Panc1 (cell line): ENCODE data around the gene OSBPL8. TPM values are rescaled to one million over a fixed set of nuclear protein-coding genes. Genes with fewer than 3 reads are reported as not detected.
A peak's percentile ranks its signal among the peaks of the same experiment; 100 is the strongest.
"Not testable (repeated sequence)": the region's sequence is repeated elsewhere in the genome, so short reads cannot be mapped to it uniquely, and the experiment has no call there.

Experiments
- ATAC-seq: fragments of 200-7000 bp; cut with Tn5 transposase; 2 replicates; pipeline ENCODE4 v1.9.1; 2020; ENCODE audit warnings: mild to moderate bottlenecking, moderate library complexity
- BruUV-seq: library from RNA; stranded (reverse); fragments of 400-500 nt; replicated peaks from 2 replicates; lab custom pipeline; 2021; lab: Mats Ljungman, UMichigan
- CTCF ChIA-PET: fragments of 300-600 bp; sonication (Branson Sonifier 250); formaldehyde crosslinking; loops from one replicate; lab custom pipeline; 2022; ENCODE audit warnings: antibody characterized with exemption; lab: Charles Lee
- POLR2A ChIA-PET: fragments of 300-600 bp; sonication (Branson Sonifier 250); formaldehyde crosslinking; loops from one replicate; lab custom pipeline; 2022; ENCODE audit warnings: antibody characterized with exemption; lab: Charles Lee
- DNase-seq: peaks from one replicate; pipeline ENCODE4 v3.0.0-alpha.2; 2010; ENCODE audit warnings: low read depth, low spot score
- H3K27ac ChIP-seq: 2 replicates; pipeline ENCODE4 v1.5.1; 2011; ENCODE audit warnings: mild to moderate bottlenecking, low read length, inconsistent platforms
- H3K27me3 ChIP-seq: fragments of 200-500 bp; sonication (Bioruptor generic); 2 replicates; pipeline ENCODE4 v1.6.0; 2014; ENCODE audit warnings: low read length, inconsistent platforms; ENCODE audit not compliant: control insufficient read depth, insufficient read depth
- H3K36me3 ChIP-seq: fragments of 200-500 bp; sonication (Bioruptor generic); 2 replicates; pipeline ENCODE4 v1.5.1; 2014; ENCODE audit warnings: inconsistent platforms, mild to moderate bottlenecking, low read length, moderate library complexity; ENCODE audit not compliant: control insufficient read depth, insufficient read depth
- H3K4me1 ChIP-seq: 2 replicates; pipeline ENCODE4 v1.5.1; 2011; ENCODE audit warnings: inconsistent platforms, mild to moderate bottlenecking, low read length, moderate library complexity; ENCODE audit not compliant: control insufficient read depth, insufficient read depth
- H3K4me3 ChIP-seq, 2 experiments: 2 replicates each; pipeline ENCODE4 v1.5.1; 2011 to 2012; ENCODE audit warnings: low read depth in 2 of 2, low read length in 2 of 2, mild to moderate bottlenecking in 2 of 2, inconsistent platforms in 1 of 2, moderate library complexity in 1 of 2
- H3K9me3 ChIP-seq: fragments of 200-500 bp; sonication (Bioruptor generic); 2 replicates; pipeline ENCODE4 v1.5.1; 2014; ENCODE audit warnings: low read depth, mild to moderate bottlenecking, inconsistent platforms, low read length, moderate library complexity; ENCODE audit not compliant: control insufficient read depth, insufficient read depth
- CTCF ChIP-seq: fragments of 450-650 bp; IDR thresholded peaks from 2 replicates; pipeline ENCODE4 v1.5.1; 2017; ENCODE audit warnings: mild to moderate bottlenecking
- POLR2AphosphoS5 ChIP-seq: IDR thresholded peaks from 2 replicates; pipeline ENCODE4 v1.6.1; 2012; ENCODE audit warnings: mild to moderate bottlenecking, low read depth, low read length, moderate library complexity
- REST ChIP-seq, 2 experiments: IDR thresholded peaks; 2 replicates each; pipeline ENCODE4 v1.6.1; 2011 to 2012; ENCODE audit warnings: low read depth in 2 of 2, control low read depth in 1 of 2, low read length in 1 of 2, mild to moderate bottlenecking in 1 of 2, moderate library complexity in 1 of 2; ENCODE audit not compliant: insufficient read depth in 1 of 2
- SIN3A ChIP-seq: IDR thresholded peaks from 2 replicates; pipeline ENCODE4 v1.6.1; 2012; ENCODE audit warnings: low read depth, mild to moderate bottlenecking, low read length, moderate library complexity, borderline replicate concordance; ENCODE audit not compliant: insufficient read depth
- TCF7L2 ChIP-seq: IDR thresholded peaks from 2 replicates; pipeline ENCODE4 v1.6.1; 2011; ENCODE audit warnings: mild to moderate bottlenecking, low read depth, low read length, inconsistent platforms
- in situ Hi-C: cut with HindIII; loops from 2 replicates; pipeline ENCODE4 v1.10.0; 2016; ENCODE audit warnings: low sequenced_read_pairs, low pct_unique_long_range_greater_than_20kb
- intact Hi-C: fragments of 100-400 bp; cut with micrococcal nuclease; formaldehyde crosslinking; loops from one replicate; pipeline ENCODE4 v1.10.0; 2022; ENCODE audit not compliant: unreplicated experiment
- total RNA-seq: library from RNA; stranded (reverse); gene quantifications from one replicate; pipeline ENCODE4 v1.2.1, GENCODE V29; 2021; ENCODE audit not compliant: unreplicated experiment

OSBPL8 gene
- total RNA-seq, 1 experiment from 2014 or later: 76.9 TPM

GRCh38 chr12:76478045-76478444 is 81.5 kb downstream of the OSBPL8 start:
- ChIA-PET CTCF (no interaction called here), POLR2A (no interaction called here)
- in situ Hi-C loops: no loop called here
- Histone ChIP-seq H3K27me3 (no peaks in the 10 kb centered on the region), H3K27ac (no peak overlapping the region), H3K4me3 (no peak overlapping the region), H3K9me3 (no peaks in the 10 kb centered on the region), H3K36me3 (no peaks in the 10 kb centered on the region), H3K4me1 (no peaks in the 10 kb centered on the region)
- intact Hi-C loops: no loop called here
- ATAC-seq (no peak), DNase-seq (no peak)
- TF ChIP-seq CTCF (no peak), TCF7L2 (no peak), POLR2AphosphoS5 (no peak), SIN3A (no peak), REST (IDR thresholded peaks at IDR 0.05; ENCODE audit: insufficient read depth in 1 of 2, low read depth in 2 of 2, low read length in 1 of 2) (no peak)
- no TSS peak for BruUV-seq

- POLR2A ChIA-PET, ATAC-seq, intact Hi-C loops: not testable (repeated sequence)
Measured at GRCh38 chr12:76472862-76473261, 86.7 kb downstream of the OSBPL8 start.

More at GRCh38 chr12:76472862-76473261, 86.7 kb downstream of the OSBPL8 start:
- H3K27ac ChIP-seq, in situ Hi-C loops, H3K4me1 ChIP-seq, BruUV-seq, H3K27me3 ChIP-seq, H3K36me3 ChIP-seq, H3K9me3 ChIP-seq, CTCF ChIA-PET, DNase-seq, H3K4me3 ChIP-seq: not testable (repeated sequence)
- peak; percentile 72 for TF ChIP-seq CTCF
